ENCODE measurements around the gene P2RX4. TPM values are rescaled to one million over a fixed set of nuclear protein-coding genes. Genes with fewer than 3 reads are reported as not detected.
"Not testable (repeated sequence)": the region's sequence is repeated elsewhere in the genome, so short reads cannot be mapped to it uniquely, and the experiment has no call there.

The P2RX4 gene
- total RNA-seq, 1 experiment from 2014 or later, result 11.7 TPM

DNA sequence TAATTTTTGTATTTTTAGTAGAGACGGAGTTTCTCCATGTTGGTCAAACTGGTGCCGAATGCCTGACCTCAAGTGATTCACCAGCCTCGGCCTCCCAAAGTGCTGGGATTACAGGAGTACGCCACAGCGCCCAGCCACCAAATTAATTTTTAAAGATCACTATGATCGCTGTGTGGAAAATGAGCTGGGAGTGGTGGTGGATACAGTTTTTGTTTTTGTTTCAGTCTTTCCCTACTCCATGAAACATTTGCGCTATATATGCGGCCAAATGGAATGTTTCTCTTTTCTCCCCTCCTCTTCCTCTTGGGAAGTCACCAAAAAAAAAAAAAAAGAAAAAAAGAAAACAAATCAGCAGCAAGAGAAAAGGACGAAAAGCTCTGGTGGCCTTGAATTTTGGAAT is 20.8 kb upstream of the P2RX4 start:
- no peak for DNase-seq (ENCODE audit: low read depth)

DNA sequence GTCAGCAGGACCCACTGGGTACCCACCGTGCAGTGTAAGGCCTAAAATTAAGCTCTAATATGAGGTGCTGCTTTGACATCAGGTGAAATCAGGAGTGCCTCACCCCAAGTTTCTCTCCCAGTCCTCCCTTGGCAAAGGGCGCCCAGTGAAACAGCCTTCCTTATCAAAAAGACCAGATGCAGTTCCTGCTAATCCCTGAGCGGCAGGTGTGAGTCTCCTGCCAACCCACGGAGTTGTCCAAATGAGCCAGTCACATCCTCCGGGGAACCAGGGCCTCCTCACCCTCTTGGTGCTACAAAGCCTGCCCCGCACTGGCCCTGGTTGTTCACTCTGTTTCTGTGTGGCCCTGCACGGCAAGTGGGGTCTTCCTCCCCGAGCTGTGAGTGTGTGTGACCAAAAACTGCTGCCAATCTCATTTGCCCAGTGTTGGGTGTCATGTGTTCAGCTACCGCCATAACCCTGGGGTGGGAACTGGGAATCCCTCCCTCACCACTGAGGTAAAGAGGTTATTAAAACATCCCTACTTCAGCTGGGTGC is 20.2 kb upstream of the P2RX4 start:
- DNase-seq (ENCODE audit: low read depth), result peak; percentile 37

DNA sequence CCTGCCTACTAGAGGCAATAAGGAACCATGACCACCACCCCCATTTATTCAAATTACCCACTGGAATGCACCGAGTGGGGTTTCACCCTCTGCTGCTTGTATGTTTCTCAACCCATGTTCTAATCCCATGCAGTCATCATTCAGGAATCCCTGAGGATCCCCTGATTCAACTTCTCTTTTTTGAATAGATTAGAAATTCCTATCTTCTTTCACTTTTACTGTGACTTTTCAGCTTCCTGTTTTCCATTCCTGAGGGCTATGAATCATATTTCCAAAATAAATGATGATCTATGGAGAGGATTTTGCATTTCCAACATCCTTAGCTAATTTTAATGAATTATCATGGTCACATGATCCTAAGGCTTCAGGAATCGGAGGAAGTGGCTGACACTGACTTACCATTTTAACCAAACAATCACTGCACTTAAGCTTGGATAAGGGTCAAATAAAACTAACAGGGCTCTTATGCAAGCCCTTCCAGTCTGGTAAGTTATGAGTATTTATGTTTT is 19.4 kb upstream of the P2RX4 start:
- DNase-seq (ENCODE audit: low read depth), result peak; percentile 92

DNA sequence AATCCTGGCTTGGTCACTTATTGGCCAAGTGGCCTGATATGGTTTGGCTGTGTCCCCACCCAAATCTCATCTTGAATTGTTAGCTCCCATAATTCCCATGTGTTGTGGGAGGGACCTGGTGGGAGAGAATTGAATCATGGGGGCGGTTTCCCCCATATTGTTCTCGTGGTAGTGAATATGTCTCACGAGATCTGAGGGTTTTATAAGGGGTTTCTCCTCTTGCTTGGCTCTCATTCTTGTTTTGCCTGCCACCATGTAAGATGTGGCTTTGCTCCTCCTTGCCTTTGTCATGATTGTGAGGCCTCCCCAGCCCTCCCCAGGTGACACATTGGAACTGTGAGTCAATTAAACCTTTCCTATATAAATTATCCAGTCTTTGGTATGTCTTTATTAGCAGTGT is 18.8 kb upstream of the P2RX4 start:
- DNase-seq (ENCODE audit: low read depth), result no peak

- no peak for DNase-seq (ENCODE audit: low read depth)
These were observed 13.0 kb upstream of the P2RX4 start for GRCh38 chr12:121196902-121197301.

DNA sequence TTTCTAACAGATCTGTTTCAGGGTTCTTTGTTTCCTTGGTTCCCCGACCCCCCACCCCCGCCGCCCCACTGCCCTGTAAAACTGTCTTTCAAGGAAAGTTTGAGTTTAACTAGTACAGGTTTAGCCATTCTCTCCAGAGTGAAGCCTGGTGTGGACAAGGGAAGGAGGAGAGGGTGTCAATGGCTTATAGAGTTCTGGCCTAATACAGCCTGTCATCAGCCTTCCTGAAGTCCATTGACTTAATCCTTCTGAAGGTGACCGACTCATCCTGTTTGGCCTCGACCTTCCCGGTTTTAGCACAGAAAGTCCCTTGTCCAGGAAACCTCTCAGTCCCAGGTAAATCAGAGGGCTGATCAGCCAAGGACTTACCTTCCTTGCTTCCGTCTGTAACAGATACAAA is 11.0 kb upstream of the P2RX4 start:
- DNase-seq (ENCODE audit: low read depth), result no peak

- not testable (repeated sequence) for DNase-seq (ENCODE audit: low read depth)
These were observed 8.8 kb upstream of the P2RX4 start for GRCh38 chr12:121201140-121201539.

DNA sequence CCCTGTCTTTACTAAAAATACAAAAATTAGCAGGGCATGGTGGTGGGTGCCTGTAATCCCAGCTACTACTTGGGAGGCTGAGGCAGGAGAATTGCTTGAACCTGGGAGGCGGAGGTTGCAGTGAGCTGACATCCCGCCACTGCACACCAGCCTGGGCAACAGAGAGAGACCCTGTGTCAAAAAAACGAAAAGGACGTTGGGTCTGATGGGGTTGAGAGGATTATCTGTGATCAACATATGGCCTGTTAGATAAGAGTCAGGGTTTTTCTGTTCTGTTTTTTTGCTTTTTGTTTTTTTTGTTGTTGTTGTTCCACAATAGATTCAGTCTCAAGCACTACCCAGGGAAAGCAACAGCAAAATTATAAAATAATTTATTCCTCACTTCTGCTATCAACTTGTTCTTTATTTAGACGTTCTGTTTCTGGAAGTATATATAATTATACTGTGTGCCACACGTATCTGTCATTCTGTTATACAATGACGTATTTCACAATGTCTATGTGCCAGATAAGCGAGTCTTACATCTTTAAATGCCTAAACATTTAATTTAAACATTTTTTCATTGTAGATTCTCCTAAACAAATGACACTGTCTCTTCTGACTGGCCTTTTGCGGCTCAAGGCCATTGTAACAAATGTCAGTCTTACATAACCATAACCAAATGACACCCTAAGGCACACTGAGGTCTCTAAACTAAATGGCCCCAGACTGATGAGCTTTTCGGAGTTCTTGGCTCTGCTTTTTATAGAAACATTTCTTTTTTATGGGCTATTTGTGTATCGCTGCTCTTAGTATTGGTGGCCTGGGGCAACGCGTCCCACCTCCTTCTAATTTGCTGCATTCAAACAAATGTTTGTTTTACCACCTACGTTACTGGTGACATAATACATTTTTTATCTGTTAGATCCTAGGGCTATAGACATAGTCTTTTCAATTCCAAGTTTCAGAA is 7.2 kb upstream of the P2RX4 start:
- no peak for DNase-seq (ENCODE audit: low read depth)

- no peak for DNase-seq (ENCODE audit: low read depth)
These were observed 6.4 kb upstream of the P2RX4 start for GRCh38 chr12:121203482-121203881.

DNA sequence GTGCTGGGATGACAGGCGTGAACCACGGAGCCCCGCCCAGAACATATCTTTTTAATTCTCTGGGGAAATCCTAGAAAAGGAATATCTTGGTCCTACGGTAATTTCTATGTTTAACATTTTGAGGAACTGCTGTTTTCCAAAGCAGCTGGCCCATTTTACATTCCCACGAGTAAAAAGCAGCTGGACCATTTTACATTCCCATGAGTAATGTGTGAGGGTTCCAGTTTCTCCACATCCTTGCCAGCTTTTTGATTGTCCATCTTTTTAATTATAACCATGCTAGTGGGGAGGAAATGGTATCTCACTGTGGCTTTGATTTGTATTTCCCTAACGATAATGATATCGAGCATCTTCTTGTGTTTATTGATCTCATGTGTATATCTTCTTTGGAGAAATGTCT is 4.4 kb upstream of the P2RX4 start:
- no peak for DNase-seq (ENCODE audit: low read depth)

DNA sequence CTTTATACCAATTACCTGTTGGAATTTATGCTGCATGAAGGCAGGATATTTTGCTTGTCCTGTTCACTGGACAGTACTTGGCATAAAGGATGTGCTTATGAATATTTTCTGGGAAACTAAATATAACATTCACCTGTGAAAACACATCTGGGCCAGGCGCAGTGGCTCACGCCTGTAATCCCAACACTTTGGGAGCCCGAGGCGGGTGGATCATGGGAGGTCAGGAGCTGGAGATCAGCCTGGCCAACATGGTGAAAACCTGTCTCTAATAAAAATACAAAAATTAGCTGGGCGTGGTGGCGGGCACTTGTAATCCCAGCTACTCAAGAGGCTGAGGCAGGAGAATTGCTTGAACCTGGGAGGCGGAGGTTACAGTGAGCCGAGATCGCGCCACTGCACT is 1.4 kb upstream of the P2RX4 start:
- DNase-seq (ENCODE audit: low read depth), result not testable (repeated sequence)

DNA sequence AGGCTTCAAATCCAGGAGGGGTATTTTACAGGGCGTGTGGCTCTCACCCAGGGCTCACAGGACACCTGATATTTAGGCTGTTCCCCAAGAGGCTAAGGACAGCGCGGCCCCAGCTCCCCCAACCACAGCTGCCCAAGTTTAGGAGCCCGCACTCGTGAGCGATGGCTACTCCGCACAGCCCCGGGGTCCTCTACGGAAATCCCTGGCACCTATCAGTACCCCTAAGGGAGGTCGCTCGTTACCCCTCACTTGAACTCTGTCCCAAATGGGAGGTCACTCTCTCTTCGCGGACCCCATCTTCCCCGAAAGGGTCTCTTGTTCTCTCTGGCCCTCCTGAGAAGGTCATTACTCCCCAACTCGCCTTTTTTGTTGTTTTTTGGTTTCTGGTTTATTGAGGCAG is 708 bp upstream of the P2RX4 start:
- no peak for DNase-seq (ENCODE audit: low read depth)

DNA sequence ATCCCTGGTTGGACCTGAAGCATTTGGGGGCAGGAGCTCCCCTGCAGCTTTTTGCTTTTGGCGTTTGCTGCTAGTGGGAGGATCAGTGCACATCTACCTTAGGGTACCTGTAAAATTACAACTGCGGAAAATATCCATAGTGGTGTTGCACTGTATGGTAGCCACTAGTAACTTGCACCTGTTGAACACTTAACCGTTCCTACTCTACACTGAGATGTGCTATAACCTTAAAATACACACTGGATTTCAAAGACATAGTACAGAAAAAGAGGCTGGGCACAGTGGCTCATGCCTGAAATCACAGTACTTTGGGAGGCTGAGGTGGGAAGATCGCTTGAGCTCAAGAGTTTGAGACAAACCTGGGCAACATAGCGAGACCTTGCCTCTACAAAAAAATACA is 2.9 kb downstream of the P2RX4 start:
- no peak for DNase-seq (ENCODE audit: low read depth)

DNA sequence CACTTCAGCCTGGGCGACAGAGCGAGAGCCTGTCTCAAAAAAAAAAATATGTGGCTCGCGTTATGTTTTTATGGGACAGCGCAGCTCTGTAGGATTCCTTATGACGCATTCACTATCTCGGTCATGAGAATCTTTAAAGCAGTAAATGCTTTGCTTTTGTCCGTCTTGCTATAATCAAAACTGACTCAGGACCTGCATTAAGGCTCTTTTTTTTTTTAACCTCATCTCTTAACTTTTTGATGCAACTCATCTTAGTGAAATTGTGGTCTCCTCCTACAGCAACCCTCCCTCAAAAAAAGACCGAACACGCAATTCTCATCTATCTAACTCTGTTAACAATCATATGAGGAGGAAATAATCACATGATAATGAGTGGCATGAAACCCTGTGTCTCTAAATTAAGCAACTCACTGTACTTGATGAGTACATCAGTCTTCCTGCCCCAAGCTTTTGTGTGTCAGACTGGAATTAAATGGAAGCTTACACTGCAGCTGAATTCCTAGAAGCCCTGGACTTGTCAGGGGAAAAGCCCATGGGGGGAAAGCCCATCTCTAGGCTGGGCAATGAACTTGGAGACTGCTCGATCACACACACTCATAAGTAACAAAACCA is 4.3 kb downstream of the P2RX4 start:
- DNase-seq (ENCODE audit: low read depth), result peak; percentile 30

DNA sequence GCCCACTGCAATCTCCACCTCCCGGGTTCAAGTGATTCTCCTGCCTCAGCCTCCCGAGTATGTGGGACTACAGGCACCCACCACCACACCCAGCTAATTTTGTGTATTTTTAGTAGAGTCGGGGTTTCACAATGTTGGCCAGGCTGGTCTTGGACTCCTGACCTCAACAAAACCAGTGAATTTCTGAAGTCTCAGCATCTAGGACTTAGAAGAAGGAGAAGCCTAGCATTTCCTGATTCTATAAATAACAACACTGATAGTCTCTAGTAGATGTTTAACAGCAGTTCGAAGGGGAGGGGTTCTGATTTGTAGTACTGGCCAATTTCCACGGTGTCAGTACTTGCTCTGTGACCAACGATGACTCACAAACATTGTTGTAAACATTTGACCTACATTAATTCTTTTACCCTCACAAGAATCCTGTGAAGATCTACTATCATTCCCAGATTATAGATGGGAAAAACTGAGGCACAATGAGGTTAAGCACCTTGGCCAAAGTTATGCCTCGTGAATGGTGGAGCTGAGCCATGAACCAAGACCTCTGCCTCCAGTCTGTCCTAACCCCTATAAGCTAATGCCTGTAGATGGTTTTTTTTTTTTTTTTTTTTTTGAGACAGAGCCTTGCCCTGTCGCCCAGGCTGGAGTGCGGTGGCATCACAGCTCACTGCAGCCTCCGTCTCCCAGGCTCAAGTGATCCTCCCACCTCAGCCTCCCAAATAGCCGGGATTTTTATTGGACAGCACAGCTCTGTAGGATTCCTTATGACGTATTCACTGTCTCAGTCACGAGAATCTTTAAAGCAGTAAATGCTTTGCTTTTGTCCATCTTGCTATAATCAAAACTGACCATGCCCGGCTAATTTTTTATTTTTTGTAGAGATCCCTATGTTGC is 5.2 kb downstream of the P2RX4 start:
- DNase-seq (ENCODE audit: low read depth), result peak; percentile 77

DNA sequence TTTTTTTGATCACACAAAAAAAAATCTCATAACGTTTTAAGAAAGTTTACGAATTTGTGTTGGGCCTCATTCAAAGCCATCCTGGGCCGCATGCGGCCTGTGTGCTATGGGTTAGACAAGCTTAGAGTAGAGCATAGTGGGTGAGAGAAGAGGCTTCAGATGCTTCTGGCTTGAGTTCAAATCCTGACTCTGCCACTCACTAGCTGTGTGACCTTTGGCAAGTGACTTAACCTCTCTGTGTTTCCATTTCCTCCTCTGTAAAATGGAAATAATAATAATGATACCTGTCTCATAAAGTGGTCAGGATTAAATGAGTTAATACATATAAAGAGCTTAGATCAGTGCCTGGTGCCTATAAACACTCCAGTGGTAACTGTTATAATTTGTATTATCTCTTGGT is 6.2 kb downstream of the P2RX4 start:
- no peak for DNase-seq (ENCODE audit: low read depth)

- no peak for DNase-seq (ENCODE audit: low read depth)
These were observed 7.1 kb downstream of the P2RX4 start for GRCh38 chr12:121217063-121217462.

DNA sequence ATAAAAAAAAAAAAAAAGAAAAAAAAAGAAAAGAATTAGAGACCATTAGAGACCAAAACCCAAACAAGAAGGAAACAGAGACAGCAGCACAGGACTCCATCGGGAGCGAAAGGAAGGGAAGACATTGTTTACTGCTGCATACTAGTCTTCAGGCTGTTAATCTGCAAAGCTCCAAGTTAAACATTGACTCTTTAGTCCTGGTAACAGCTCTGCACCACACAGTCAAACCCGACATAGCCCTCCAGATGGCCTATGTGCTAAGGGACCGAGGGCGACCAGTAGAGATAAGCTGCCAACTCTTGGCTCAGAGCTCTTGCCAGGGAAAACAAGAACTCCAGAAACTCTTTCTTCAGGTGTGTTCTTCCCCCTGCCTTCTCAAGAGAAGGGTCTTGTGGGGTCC is 7.8 kb downstream of the P2RX4 start:
- DNase-seq (ENCODE audit: low read depth), result no peak

- no peak for DNase-seq (ENCODE audit: low read depth)
These were observed 8.8 kb downstream of the P2RX4 start for GRCh38 chr12:121218588-121219352.

DNA sequence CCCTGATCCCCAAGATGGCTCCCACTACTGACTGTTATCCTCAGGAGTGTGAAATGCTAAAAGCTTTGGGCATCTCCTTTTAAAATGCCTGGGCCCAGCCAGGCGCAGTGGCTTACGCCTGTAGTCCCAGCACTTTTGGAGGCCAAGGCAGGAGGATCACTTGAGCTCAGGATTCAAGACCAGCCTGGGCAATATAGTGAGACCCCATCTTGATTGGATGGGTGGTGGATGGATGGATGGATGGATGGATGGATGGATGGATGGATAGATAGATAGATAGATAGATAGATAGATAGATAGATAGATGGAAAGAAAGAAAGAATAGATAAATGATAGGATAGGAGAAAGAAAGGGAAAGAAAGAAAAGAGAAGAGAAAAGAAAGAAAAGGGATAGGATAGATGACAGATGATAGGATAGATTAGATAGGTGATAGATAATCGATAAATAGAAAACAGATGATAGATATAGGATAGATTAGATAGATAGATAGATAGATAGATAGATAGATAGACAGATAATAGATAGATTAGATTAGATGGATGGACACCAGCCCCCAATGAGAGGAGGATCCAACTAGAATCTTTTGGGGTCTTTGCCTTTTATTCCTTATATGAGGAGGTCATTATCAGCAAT is 9.5 kb downstream of the P2RX4 start:
- no peak for DNase-seq (ENCODE audit: low read depth)

GRCh38 chr12:121222847-121223246 is 12.9 kb downstream of the P2RX4 start:
- DNase-seq (ENCODE audit: low read depth), result no peak
